SK-N-SH treated with all-trans-retinoic acid at 6 μM for 48 hours (cell line): ENCODE data around the gene JAM2.

Experiments
- ATAC-seq: fragments of 200-7000 bp; cut with Tn5 transposase; 3 replicates; pipeline ENCODE4 v1.9.1; 2020; ENCODE audit warnings: mild to moderate bottlenecking, moderate library complexity
- ARNTL ChIP-seq: fragments of 450-650 bp; formaldehyde crosslinking; IDR thresholded peaks from 2 replicates; pipeline ENCODE4 v1.5.0; 2020; ENCODE audit warnings: low read depth, mild to moderate bottlenecking, moderate library complexity, borderline replicate concordance
- CSRNP3 ChIP-seq: fragments of 250-450 bp; sonication (Bioruptor Pico); IDR thresholded peaks from 2 replicates; pipeline ENCODE4 v1.5.1; 2021; ENCODE audit warnings: mild to moderate bottlenecking, moderate library complexity
- ESRRG ChIP-seq: fragments of 250-450 bp; sonication (Bioruptor Pico); IDR thresholded peaks from 2 replicates; pipeline ENCODE4 v1.6.1; 2021; ENCODE audit warnings: mild to moderate bottlenecking
- ISL1 ChIP-seq: fragments of 250-450 bp; sonication (Bioruptor Pico); IDR thresholded peaks from 2 replicates; pipeline ENCODE4 v2.1.2; 2022; ENCODE audit warnings: mild to moderate bottlenecking, moderate library complexity
- OSR1 ChIP-seq: fragments of 250-450 bp; sonication (Bioruptor Pico); IDR thresholded peaks from 2 replicates; pipeline ENCODE4 v1.8.0; 2022; ENCODE audit warnings: moderate library complexity, mild to moderate bottlenecking, inconsistent platforms
- PATZ1 ChIP-seq: fragments of 250-450 bp; sonication (Bioruptor Pico); IDR thresholded peaks from 2 replicates; pipeline ENCODE4 v1.8.0; 2020; ENCODE audit warnings: mild to moderate bottlenecking, moderate library complexity, borderline replicate concordance
- POU6F1 ChIP-seq: fragments of 250-450 bp; sonication (Bioruptor Pico); IDR thresholded peaks from 2 replicates; pipeline ENCODE4 v1.8.0; 2021; ENCODE audit warnings: low read depth, mild to moderate bottlenecking, moderate library complexity, borderline replicate concordance
- RARB ChIP-seq: fragments of 250-450 bp; sonication (Bioruptor Pico); IDR thresholded peaks from 2 replicates; pipeline ENCODE4 v1.8.0; 2021; ENCODE audit warnings: mild to moderate bottlenecking, moderate library complexity
- TCF4 ChIP-seq: fragments of 250-450 bp; sonication (Bioruptor Pico); IDR thresholded peaks from 2 replicates; pipeline ENCODE4 v1.8.0; 2021; ENCODE audit warnings: mild to moderate bottlenecking, moderate library complexity, borderline replicate concordance
- TOX ChIP-seq: fragments of 250-450 bp; sonication (Bioruptor Pico); IDR thresholded peaks from 2 replicates; pipeline ENCODE4 v1.8.0; 2021; ENCODE audit warnings: mild to moderate bottlenecking, moderate library complexity, borderline replicate concordance
- TSHZ2 ChIP-seq: fragments of 250-450 bp; sonication (Bioruptor Pico); IDR thresholded peaks from 2 replicates; pipeline ENCODE4 v1.5.0; 2020; ENCODE audit warnings: mild to moderate bottlenecking, moderate library complexity
- ZC3H10 ChIP-seq: fragments of 250-450 bp; sonication (Bioruptor Pico); IDR thresholded peaks from 2 replicates; pipeline ENCODE4 v1.5.1; 2021; ENCODE audit warnings: mild to moderate bottlenecking, moderate library complexity
- ZFP3 ChIP-seq: fragments of 250-450 bp; sonication (Bioruptor Pico); IDR thresholded peaks from 2 replicates; pipeline ENCODE4 v1.5.0; 2020; ENCODE audit warnings: mild to moderate bottlenecking, moderate library complexity
- ZFP30 ChIP-seq: fragments of 450-650 bp; formaldehyde crosslinking; IDR thresholded peaks from 2 replicates; pipeline ENCODE4 v1.5.0; 2022; ENCODE audit warnings: mild to moderate bottlenecking, moderate library complexity
- ZNF70 ChIP-seq: fragments of 450-650 bp; formaldehyde crosslinking; IDR thresholded peaks from 2 replicates; pipeline ENCODE4 v1.5.0; 2020; ENCODE audit warnings: mild to moderate bottlenecking, moderate library complexity
- ZNF8 ChIP-seq: fragments of 450-650 bp; formaldehyde crosslinking; IDR thresholded peaks from 2 replicates; pipeline ENCODE4 v1.5.0; 2020; ENCODE audit warnings: mild to moderate bottlenecking, moderate library complexity

The JAM2 gene

GRCh38 chr21:25640943-25641292, 1.9 kb downstream of the JAM2 start:
- ATAC-seq = no peak
- no peak for TF ChIP-seq ESRRG (CRISPR knock-in tag)
- no peak for TF ChIP-seq CSRNP3
- no peak for TF ChIP-seq ISL1
- TF ChIP-seq OSR1 = no peak
- TF ChIP-seq TSHZ2 = no peak
- no peak for TF ChIP-seq ZFP3 (CRISPR knock-in tag)
- TF ChIP-seq, all 23 proteins: peak for 0

GRCh38 chr21:25643486-25643885, 4.4 kb downstream of the JAM2 start:
- TF ChIP-seq ARNTL (CRISPR knock-in tag) = no peak
- ATAC-seq = no peak

- no peak for ATAC-seq
These were observed 7.4 kb downstream of the JAM2 start for GRCh38 chr21:25646474-25646873.

More at GRCh38 chr21:25646474-25646873, 7.4 kb downstream of the JAM2 start:
- TF ChIP-seq TSHZ2 = no peak
- TF ChIP-seq ISL1 = no peak
- TF ChIP-seq PATZ1 = no peak
- TF ChIP-seq ZFP3 (CRISPR knock-in tag) = no peak
- TF ChIP-seq ARNTL (CRISPR knock-in tag) = no peak
- TF ChIP-seq ZFP30 (CRISPR knock-in tag) = no peak
- TF ChIP-seq CSRNP3 = no peak
- TF ChIP-seq POU6F1 (CRISPR knock-in tag) = no peak
- TF ChIP-seq ZNF70 (CRISPR knock-in tag) = no peak
- TF ChIP-seq ESRRG (CRISPR knock-in tag) = no peak
- no peak for TF ChIP-seq TCF4 (CRISPR knock-in tag)
- TF ChIP-seq ZNF8 (CRISPR knock-in tag) = no peak
- no peak for TF ChIP-seq TOX (CRISPR knock-in tag)
- no peak for TF ChIP-seq OSR1
- no peak for TF ChIP-seq RARB (CRISPR knock-in tag)
- TF ChIP-seq ZC3H10 = no peak
